Ishikawa (cell line): ENCODE results near the gene RBFOX1.

Experiments
- CEBPB ChIP-seq: IDR thresholded peaks from 2 replicates; pipeline ENCODE4 v1.6.1; 2012
- EGR1 ChIP-seq: IDR thresholded peaks from 2 replicates; pipeline ENCODE4 v1.6.1; 2012
- EP300 ChIP-seq: IDR thresholded peaks from 2 replicates; pipeline ENCODE4 v1.6.1; 2012; ENCODE audit warnings: borderline replicate concordance
- FOXM1 ChIP-seq: IDR thresholded peaks from 2 replicates; pipeline ENCODE4 v1.6.1; 2012; ENCODE audit warnings: low read depth, borderline replicate concordance
- NFIC ChIP-seq: IDR thresholded peaks from 2 replicates; pipeline ENCODE4 v1.6.1; 2012
- TAF1 ChIP-seq: IDR thresholded peaks from 2 replicates; pipeline ENCODE4 v1.6.1; 2012; ENCODE audit warnings: low read depth, mild to moderate bottlenecking
- TEAD4 ChIP-seq: IDR thresholded peaks from 2 replicates; pipeline ENCODE4 v1.6.1; 2012
- YY1 ChIP-seq: IDR thresholded peaks from 2 replicates; pipeline ENCODE4 v1.6.1; 2012; ENCODE audit warnings: low read depth
- TF ChIP-seq, protein P1 (sequence below): IDR thresholded peaks from 2 replicates; pipeline ENCODE4 v1.6.1; 2012

DNA sequence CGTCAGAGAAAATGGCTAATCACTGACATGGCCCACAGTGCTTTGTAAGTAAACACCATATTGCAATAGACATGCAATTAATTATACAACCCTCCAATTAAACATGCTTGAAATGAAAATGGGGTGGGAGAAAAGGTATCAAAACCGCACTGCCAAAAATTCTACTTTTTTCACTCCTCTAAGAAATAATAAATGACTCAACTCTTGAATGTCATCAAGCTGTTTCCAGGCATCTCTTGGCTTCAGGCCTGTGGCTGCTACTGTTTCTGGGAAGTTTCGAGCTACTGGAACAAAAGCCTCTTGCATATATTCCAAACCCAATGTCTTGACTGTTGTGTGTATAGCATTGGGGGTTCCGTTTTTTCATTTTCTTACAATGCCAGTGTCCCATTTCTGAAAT, 412.6 kb downstream of the RBFOX1 start:
- TF ChIP-seq EP300 (no peak), TAF1 (no peak), FOXM1 (no peak), TEAD4 (no peak), YY1 (no peak), NFIC (no peak), EGR1 (no peak), CEBPB (no peak)
- TF ChIP-seq, protein P1, sequence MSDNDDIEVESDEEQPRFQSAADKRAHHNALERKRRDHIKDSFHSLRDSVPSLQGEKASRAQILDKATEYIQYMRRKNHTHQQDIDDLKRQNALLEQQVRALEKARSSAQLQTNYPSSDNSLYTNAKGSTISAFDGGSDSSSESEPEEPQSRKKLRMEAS = no peak
